ENCODE data around the gene C12orf42.

GRCh38 chr12:103303484-103303883 is 192.3 kb downstream of the C12orf42 start:
- TF ChIP-seq CTCF (IDR thresholded peaks at IDR 0.05), result no peak
- TF ChIP-seq POLR2A (IDR thresholded peaks at IDR 0.05), result no peak

Measured in lower leg skin (tissue), 3 donors.